ENCODE results near the gene HS6ST2. TPM values are rescaled to one million over a fixed set of nuclear protein-coding genes. Genes with fewer than 3 reads are reported as not detected.

The HS6ST2 gene
- total RNA-seq, 2 donors from 2014 or later, result 0.08 to 0.19 TPM

- no peaks in the 10 kb centered on the region for H3K36me3 Mint-ChIP-seq (ENCODE audit: low read depth)
- H3K9me3 Mint-ChIP-seq, result no peaks in the 10 kb centered on the region
- no peaks in the 10 kb centered on the region for H3K4me1 Mint-ChIP-seq
- no peak overlapping the region for H3K4me3 Mint-ChIP-seq
- no peak overlapping the region for H3K27ac Mint-ChIP-seq
- ATAC-seq (replicated peaks), result no peak
- H3K27me3 Mint-ChIP-seq, result peaks cover 6% of the 10 kb centered on the region
Observed at GRCh38 chrX:132662844-132663243, 295.6 kb downstream of the HS6ST2 start.

- H3K27me3 Mint-ChIP-seq, result peaks cover 3% of the 10 kb centered on the region
- ATAC-seq (replicated peaks), result no peak
- no peaks in the 10 kb centered on the region for H3K4me1 Mint-ChIP-seq
- no peak overlapping the region for H3K27ac Mint-ChIP-seq
- no peak overlapping the region for H3K4me3 Mint-ChIP-seq
- H3K36me3 Mint-ChIP-seq (ENCODE audit: low read depth), result no peaks in the 10 kb centered on the region
- no peaks in the 10 kb centered on the region for H3K9me3 Mint-ChIP-seq
Observed at GRCh38 chrX:132657876-132658275, 300.6 kb downstream of the HS6ST2 start.

- no peak for ATAC-seq (replicated peaks)
- H3K9me3 Mint-ChIP-seq, result no peaks in the 10 kb centered on the region
- no peak overlapping the region for H3K27ac Mint-ChIP-seq
- H3K27me3 Mint-ChIP-seq, result peaks cover 4% of the 10 kb centered on the region
- no peaks in the 10 kb centered on the region for H3K4me1 Mint-ChIP-seq
- no peak overlapping the region for H3K4me3 Mint-ChIP-seq
- no peaks in the 10 kb centered on the region for H3K36me3 Mint-ChIP-seq (ENCODE audit: low read depth)
Observed at GRCh38 chrX:132652871-132653270, 305.6 kb downstream of the HS6ST2 start.

- no peak for ATAC-seq (replicated peaks)
- Mint-ChIP-seq H3K4me1 (no peaks in the 10 kb centered on the region), H3K36me3 (ENCODE audit: low read depth) (no peaks in the 10 kb centered on the region), H3K4me3 (no peak overlapping the region), H3K27me3 (peaks cover 4% of the 10 kb centered on the region), H3K27ac (no peak overlapping the region), H3K9me3 (no peaks in the 10 kb centered on the region)
Observed at GRCh38 chrX:132651421-132652086, 306.9 kb downstream of the HS6ST2 start.

DNA sequence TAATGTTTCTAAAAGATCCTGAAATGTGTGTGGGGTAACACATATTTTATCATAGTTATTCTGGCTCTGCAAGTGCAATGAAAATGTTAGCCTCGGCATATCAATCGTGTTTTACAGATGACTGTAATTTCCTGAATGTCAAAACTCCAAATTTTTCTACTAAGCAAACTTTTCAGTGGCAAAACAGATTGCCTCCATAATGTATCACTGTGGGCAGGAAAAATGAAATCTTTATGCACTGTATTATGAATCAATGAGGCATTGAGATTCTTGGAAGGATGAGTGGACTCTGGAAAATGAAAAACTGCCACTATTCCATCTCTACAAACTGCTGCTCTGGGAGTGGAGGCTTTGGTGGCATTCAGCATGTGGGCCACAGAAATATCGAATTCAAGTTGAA lies 309.5 kb downstream of the HS6ST2 start:
- H3K4me1 Mint-ChIP-seq, result no peaks in the 10 kb centered on the region
- no peaks in the 10 kb centered on the region for H3K36me3 Mint-ChIP-seq (ENCODE audit: low read depth)
- H3K27ac Mint-ChIP-seq, result no peak overlapping the region
- H3K9me3 Mint-ChIP-seq, result no peaks in the 10 kb centered on the region
- no peak for ATAC-seq (replicated peaks)
- no peak overlapping the region for H3K4me3 Mint-ChIP-seq
- H3K27me3 Mint-ChIP-seq, result peaks cover 4% of the 10 kb centered on the region

DNA sequence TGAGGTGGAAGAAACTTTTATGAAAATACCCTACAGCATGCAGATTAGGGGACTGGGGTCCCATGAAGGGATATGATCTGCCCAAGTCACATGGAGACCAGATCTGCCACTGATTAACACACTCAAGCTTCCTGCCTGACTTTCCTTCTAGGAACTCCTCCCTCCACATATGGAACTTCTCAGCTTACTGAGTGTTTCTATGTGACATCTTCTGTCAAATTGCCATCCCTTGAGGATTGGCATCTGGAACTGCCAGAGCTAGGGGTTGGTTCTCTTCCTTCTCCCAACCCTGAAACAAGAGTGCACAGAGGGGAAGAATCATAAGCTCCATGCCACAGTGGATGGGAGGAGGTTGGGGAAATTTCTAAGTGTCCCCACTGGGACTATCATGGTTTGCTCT lies 319.0 kb downstream of the HS6ST2 start:
- H3K27me3 Mint-ChIP-seq, result peaks cover 4% of the 10 kb centered on the region
- no peak for ATAC-seq (replicated peaks)
- no peak overlapping the region for H3K27ac Mint-ChIP-seq
- no peaks in the 10 kb centered on the region for H3K4me1 Mint-ChIP-seq
- no peak overlapping the region for H3K4me3 Mint-ChIP-seq
- no peaks in the 10 kb centered on the region for H3K9me3 Mint-ChIP-seq
- H3K36me3 Mint-ChIP-seq (ENCODE audit: low read depth), result no peaks in the 10 kb centered on the region

DNA sequence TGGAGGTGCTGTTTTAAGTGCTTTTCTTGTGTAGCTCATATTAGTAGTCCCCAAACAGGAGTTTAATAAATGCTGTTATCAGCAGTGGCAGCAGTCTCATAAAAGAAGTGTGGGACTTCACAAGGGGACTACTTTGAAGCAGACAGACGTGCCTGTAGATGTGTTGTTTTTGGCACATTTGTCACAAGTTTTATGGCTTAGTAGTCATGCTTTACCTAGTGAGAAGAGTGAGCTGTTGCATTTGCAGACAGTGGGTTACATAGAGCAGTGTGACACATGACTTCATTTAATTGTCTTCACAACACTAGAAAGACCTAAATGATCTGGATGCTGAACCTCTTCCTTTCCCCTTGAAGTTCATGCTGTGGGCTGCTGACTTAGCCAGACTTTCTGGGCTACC lies 320.1 kb downstream of the HS6ST2 start:
- Mint-ChIP-seq H3K9me3 (no peaks in the 10 kb centered on the region), H3K27ac (no peak overlapping the region), H3K4me1 (no peaks in the 10 kb centered on the region), H3K36me3 (ENCODE audit: low read depth) (no peaks in the 10 kb centered on the region), H3K4me3 (no peak overlapping the region), H3K27me3 (peaks cover 4% of the 10 kb centered on the region)
- ATAC-seq (replicated peaks), result no peak

GRCh38 chrX:132636080-132636479 lies 322.3 kb downstream of the HS6ST2 start:
- H3K27ac Mint-ChIP-seq, result no peak overlapping the region
- H3K9me3 Mint-ChIP-seq, result no peaks in the 10 kb centered on the region
- ATAC-seq (replicated peaks), result no peak
- no peak overlapping the region for H3K4me3 Mint-ChIP-seq
- H3K27me3 Mint-ChIP-seq, result peaks cover 4% of the 10 kb centered on the region
- H3K36me3 Mint-ChIP-seq (ENCODE audit: low read depth), result no peaks in the 10 kb centered on the region
- no peaks in the 10 kb centered on the region for H3K4me1 Mint-ChIP-seq

DNA sequence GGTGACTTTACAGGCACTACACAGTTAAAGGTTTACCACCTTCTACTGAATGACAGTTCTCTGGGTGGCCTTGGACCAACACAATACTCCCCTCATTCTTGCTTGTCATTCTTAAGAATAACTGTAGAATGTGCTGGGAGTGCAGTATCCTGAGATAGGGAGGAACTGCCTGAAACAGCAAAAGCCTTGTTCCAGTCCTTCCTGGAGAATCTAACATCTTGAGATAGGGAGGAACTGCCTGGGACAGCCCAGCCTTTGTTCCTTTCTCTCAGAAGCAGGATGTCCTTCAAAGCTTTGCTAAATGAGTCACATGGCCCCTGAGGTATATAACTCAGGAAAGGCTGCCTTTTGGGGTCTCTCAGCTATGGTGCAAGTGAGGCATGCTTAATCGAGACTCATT lies 323.9 kb downstream of the HS6ST2 start:
- Mint-ChIP-seq H3K4me1 (no peaks in the 10 kb centered on the region), H3K27ac (no peak overlapping the region)

GRCh38 chrX:132631579-132632232 lies 326.7 kb downstream of the HS6ST2 start:
- Mint-ChIP-seq H3K27ac (no peak overlapping the region), H3K4me1 (no peaks in the 10 kb centered on the region), H3K27me3 (no peaks in the 10 kb centered on the region), H3K9me3 (no peaks in the 10 kb centered on the region), H3K4me3 (no peak overlapping the region), H3K36me3 (ENCODE audit: low read depth) (no peaks in the 10 kb centered on the region)
- ATAC-seq (replicated peaks), result no peak

More for the DNA sequence above, 323.9 kb downstream of the HS6ST2 start:
- Mint-ChIP-seq H3K9me3 (no peaks in the 10 kb centered on the region), H3K36me3 (ENCODE audit: low read depth) (no peaks in the 10 kb centered on the region), H3K27me3 (no peaks in the 10 kb centered on the region), H3K4me3 (no peak overlapping the region)
- ATAC-seq (replicated peaks), result no peak

DNA sequence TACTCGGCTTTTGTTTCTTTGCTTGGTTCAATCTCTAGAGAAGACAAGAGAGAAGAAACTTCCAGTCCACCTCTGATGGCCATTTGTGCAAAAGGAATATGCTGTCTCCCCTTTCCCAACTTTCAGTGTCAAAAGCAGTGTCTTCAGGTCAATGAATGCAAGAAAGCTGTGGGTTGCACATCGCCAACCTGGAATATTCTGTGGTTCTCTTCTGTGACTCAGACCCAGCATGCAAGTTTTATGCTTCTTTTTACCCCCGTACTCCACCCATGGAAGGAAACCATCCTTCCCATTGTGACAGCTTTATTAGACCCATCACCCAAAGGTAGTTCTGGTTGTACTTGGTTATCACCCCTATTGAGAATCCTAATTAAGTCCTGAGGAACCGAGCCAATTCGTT lies 334.0 kb downstream of the HS6ST2 start:
- Mint-ChIP-seq H3K27ac (no peak overlapping the region), H3K9me3 (no peaks in the 10 kb centered on the region), H3K4me3 (no peak overlapping the region), H3K27me3 (no peaks in the 10 kb centered on the region), H3K4me1 (peaks cover 4% of the 10 kb centered on the region), H3K36me3 (ENCODE audit: low read depth) (no peaks in the 10 kb centered on the region)
- no peak for ATAC-seq (replicated peaks)

GRCh38 chrX:132623942-132624341 lies 334.5 kb downstream of the HS6ST2 start:
- Mint-ChIP-seq H3K36me3 (ENCODE audit: low read depth) (no peaks in the 10 kb centered on the region), H3K9me3 (no peaks in the 10 kb centered on the region), H3K4me1 (peaks cover 4% of the 10 kb centered on the region), H3K27ac (no peak overlapping the region), H3K4me3 (no peak overlapping the region), H3K27me3 (no peaks in the 10 kb centered on the region)
- no peak for ATAC-seq (replicated peaks)

- ATAC-seq (replicated peaks), result no peak
- H3K4me1 Mint-ChIP-seq, result peaks cover 4% of the 10 kb centered on the region
- no peaks in the 10 kb centered on the region for H3K36me3 Mint-ChIP-seq (ENCODE audit: low read depth)
- H3K27me3 Mint-ChIP-seq, result no peaks in the 10 kb centered on the region
- no peak overlapping the region for H3K27ac Mint-ChIP-seq
- H3K9me3 Mint-ChIP-seq, result no peaks in the 10 kb centered on the region
- H3K4me3 Mint-ChIP-seq, result no peak overlapping the region
Observed at GRCh38 chrX:132623300-132623699, 335.1 kb downstream of the HS6ST2 start.

DNA sequence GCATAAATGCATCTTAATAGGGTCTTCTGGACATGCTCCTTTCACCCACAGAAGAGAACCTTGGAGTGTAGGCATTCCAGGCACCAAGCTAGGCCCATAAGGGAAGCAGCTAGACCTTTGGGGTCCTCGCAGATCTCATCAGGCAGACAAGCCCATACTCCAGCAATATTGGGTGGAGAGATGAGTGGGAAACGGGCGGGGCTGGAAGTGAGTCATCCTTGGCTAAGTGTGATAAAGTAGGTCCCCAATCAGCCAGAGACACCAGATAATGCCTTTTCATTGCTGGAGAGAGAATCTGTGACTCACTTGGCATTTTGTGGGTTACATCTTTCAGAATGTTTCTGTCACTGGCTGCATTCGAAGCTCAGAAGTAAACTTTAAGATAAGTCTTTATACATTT lies 336.3 kb downstream of the HS6ST2 start:
- H3K9me3 Mint-ChIP-seq, result no peaks in the 10 kb centered on the region
- peaks cover 4% of the 10 kb centered on the region for H3K4me1 Mint-ChIP-seq
- ATAC-seq (replicated peaks), result peak; percentile 99
- no peaks in the 10 kb centered on the region for H3K27me3 Mint-ChIP-seq
- H3K4me3 Mint-ChIP-seq, result no peak overlapping the region
- H3K36me3 Mint-ChIP-seq (ENCODE audit: low read depth), result no peaks in the 10 kb centered on the region
- no peak overlapping the region for H3K27ac Mint-ChIP-seq

DNA sequence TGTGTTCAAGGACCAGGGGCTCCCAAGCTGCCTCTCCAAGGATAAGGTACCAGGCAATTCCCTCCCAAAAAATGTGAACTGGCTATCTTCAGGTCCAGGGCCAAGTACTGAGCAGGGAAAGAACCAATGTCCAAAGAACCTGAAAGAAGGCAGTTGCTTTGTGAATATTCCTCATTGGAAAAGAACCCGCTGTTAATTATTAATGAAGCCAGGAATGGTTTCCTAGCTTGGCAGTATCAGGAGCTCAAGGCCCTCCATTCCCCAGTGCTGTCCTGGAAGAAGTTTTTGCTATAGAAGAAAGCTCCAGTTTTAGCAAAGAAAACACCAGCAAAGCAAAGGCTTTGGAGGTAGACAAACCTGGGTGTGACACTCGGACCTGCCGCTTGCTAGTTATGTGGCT lies 339.6 kb downstream of the HS6ST2 start:
- H3K27me3 Mint-ChIP-seq, result no peaks in the 10 kb centered on the region
- H3K4me3 Mint-ChIP-seq, result no peak overlapping the region
- ATAC-seq (replicated peaks), result no peak
- no peaks in the 10 kb centered on the region for H3K36me3 Mint-ChIP-seq (ENCODE audit: low read depth)
- no peak overlapping the region for H3K27ac Mint-ChIP-seq
- no peaks in the 10 kb centered on the region for H3K9me3 Mint-ChIP-seq
- peaks cover 4% of the 10 kb centered on the region for H3K4me1 Mint-ChIP-seq

Data from activated T-helper 17 cell treated with anti-CD3 and anti-CD28 coated beads, Interleukin-2, amount 50 U/mL, for 72 hours (primary cell).